ENCODE data around the gene TMEM151B. TPM values are rescaled to one million over a fixed set of nuclear protein-coding genes. Genes with fewer than 3 reads are reported as not detected.

Gene TMEM151B
- total RNA-seq, 4 donors from 2014 or later, result 0.27 to 0.69 TPM; not detected in 2

DNA sequence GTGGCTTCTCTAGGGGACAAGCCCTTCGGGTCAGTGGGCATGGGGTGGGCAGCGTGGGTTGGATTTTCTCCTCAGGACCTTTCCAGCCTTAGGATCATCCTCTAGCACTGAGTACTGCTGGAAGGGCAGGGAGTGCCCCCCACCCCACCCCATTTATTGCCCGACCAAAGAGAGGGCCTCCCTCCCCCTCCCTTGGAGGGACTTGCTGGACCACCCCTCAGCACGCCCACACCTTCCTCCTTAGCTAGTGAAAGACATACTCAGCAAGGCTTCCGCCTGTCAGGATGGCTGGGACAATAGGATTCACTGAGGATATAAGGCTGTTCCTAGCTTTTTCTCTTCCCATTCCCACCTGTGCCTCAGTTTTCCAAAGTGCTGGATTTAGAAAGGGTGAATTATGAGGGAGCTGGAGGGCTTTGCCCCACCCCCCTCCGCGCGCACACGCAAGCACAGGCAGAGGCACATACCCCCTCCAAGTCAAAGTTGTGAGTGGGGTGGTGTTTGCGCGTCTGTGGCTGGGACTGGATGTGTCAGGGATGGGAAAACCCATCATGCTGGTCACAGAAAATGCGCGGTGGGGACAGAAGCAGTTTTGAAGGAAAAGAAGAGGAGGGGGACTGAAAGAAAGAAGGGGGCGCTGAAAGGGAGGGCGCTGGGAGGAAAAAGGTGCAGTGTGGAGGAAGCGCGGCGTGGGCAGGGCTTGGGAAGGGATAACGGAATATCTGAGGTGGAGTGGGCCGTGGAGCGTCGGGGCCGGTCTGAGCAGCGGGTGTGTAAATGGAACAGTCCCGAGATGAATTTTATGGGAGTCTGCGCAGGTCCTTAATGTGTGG lies 47.5 kb upstream of the TMEM151B start:
- TF ChIP-seq EP300 (IDR thresholded peaks at IDR 0.05), result no peak
- no peak for TF ChIP-seq POLR2AphosphoS5 (IDR thresholded peaks at IDR 0.05)
- TF ChIP-seq POLR2A (IDR thresholded peaks at IDR 0.05), result no peak
- TF ChIP-seq, protein P1, sequence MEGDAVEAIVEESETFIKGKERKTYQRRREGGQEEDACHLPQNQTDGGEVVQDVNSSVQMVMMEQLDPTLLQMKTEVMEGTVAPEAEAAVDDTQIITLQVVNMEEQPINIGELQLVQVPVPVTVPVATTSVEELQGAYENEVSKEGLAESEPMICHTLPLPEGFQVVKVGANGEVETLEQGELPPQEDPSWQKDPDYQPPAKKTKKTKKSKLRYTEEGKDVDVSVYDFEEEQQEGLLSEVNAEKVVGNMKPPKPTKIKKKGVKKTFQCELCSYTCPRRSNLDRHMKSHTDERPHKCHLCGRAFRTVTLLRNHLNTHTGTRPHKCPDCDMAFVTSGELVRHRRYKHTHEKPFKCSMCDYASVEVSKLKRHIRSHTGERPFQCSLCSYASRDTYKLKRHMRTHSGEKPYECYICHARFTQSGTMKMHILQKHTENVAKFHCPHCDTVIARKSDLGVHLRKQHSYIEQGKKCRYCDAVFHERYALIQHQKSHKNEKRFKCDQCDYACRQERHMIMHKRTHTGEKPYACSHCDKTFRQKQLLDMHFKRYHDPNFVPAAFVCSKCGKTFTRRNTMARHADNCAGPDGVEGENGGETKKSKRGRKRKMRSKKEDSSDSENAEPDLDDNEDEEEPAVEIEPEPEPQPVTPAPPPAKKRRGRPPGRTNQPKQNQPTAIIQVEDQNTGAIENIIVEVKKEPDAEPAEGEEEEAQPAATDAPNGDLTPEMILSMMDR (IDR thresholded peaks at IDR 0.05), result no peak
- peak overlapping the region; percentile 54 to 99 (median 98) for H3K27ac ChIP-seq
- no peaks in the 10 kb centered on the region for H3K27me3 ChIP-seq
- no peaks in the 10 kb centered on the region for H3K9me3 ChIP-seq
- WGBS, 2 donors (ENCODE audit: low coverage in 1 of 2), result 6% methylated on average over 19 of the region's 26 CpGs; no CpG with 5 or more reads in 1 of the 2 donors
- peaks cover 3 to 97% (median 62%) of the 10 kb centered on the region in 3 donors for H3K4me1 ChIP-seq
- ATAC-seq, result no peak
- peak overlapping the region; percentile 73 to 86 for H3K4me3 ChIP-seq
- no peaks in the 10 kb centered on the region for H3K36me3 ChIP-seq

- peaks cover 3 to 97% (median 62%) of the 10 kb centered on the region in 3 donors for H3K4me1 ChIP-seq
- no peaks in the 10 kb centered on the region for H3K36me3 ChIP-seq
- peak within 1 kb of the TSS; percentile 73 to 86 for H3K4me3 ChIP-seq
- peak; percentile 68 for TF ChIP-seq POLR2AphosphoS5 (IDR thresholded peaks at IDR 0.05)
- peak; percentile 53 to 65 for TF ChIP-seq POLR2A (IDR thresholded peaks at IDR 0.05)
- no peak for TF ChIP-seq EP300 (IDR thresholded peaks at IDR 0.05)
- TF ChIP-seq, protein P1 (IDR thresholded peaks at IDR 0.05), result peak in 3 of 4 experiments; percentile 23 to 34 (median 24)
- H3K27me3 ChIP-seq, result no peaks in the 10 kb centered on the region
- H3K27ac ChIP-seq, result peak within 1 kb of the TSS; percentile 54 to 99 (median 98)
- ATAC-seq, result peak; percentile 26
- no peaks in the 10 kb centered on the region for H3K9me3 ChIP-seq
- WGBS, 2 donors (ENCODE audit: low coverage in 1 of 2), result 0% methylated on average over 1 to 4 of the region's 73 CpGs
These were observed 46.8 kb upstream of the TMEM151B start, which contains the start of gene SLC29A1 for GRCh38 chr6:44223319-44224028. TSS of gene SLC29A1 (plus strand) at chr6:44223595. CDS start at chr6:44227314, 3,719 bp downstream.

DNA sequence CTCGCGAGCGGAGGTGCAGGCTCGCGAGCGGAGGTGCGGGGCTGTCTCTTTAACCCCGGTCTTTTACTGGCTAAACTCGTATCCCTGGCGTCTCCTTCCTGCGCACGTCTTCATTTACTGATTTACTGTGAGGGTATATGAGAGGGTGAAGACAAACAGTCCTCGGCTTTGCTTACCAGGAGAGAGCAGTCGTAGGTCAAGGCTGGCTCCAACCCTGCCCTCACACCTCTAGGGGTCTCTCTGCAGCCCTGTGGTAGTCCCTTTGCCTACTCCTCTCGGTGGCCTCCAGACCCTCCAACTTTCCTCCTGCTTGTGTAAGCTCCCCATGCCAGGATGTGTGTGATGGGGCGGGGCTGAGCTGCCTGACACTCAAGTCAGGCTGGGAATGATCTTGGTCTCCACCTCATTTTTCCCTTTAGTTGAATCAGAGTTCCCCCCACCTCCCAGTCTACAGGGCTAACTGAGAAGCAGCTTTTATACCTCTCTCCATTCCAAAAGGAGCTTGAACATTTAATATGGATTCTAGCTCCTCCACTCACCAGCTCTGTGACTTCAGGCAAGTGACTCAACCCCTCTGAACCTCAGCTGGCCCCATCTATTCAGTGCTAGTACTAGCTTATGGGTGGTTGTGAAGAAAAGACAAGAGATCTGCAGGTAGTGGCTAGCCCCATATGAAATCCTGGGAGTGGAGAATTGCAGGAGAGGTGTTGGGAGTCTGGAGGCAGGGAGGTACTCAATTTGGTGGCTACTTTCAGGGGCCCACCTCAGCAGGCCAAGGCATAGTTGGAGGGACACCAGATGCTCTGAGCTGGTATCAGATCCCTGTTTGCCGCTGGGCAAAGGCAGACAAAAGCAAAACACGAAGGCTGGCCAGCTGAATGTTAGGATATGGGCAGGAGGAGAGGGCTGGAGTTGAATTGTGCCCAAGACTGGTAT lies 46.0 kb upstream of the TMEM151B start:
- H3K4me1 ChIP-seq, result peaks cover 3 to 97% (median 67%) of the 10 kb centered on the region in 3 donors
- H3K27me3 ChIP-seq, result no peaks in the 10 kb centered on the region
- peak overlapping the region; percentile 73 to 86 for H3K4me3 ChIP-seq
- H3K36me3 ChIP-seq, result peaks cover 0 to 3% of the 10 kb centered on the region in 2 donors
- WGBS, 2 donors (ENCODE audit: low coverage in 1 of 2), result 3 to 12% methylated on average over 8 to 11 of the region's 18 CpGs
- H3K27ac ChIP-seq, result peak overlapping the region; percentile 54 to 99 (median 98)
- ATAC-seq, result no peak
- no peak for TF ChIP-seq POLR2AphosphoS5 (IDR thresholded peaks at IDR 0.05)
- TF ChIP-seq EP300 (IDR thresholded peaks at IDR 0.05), result no peak
- TF ChIP-seq, protein P1 (IDR thresholded peaks at IDR 0.05), result no peak
- no peak for TF ChIP-seq POLR2A (IDR thresholded peaks at IDR 0.05)
- no peaks in the 10 kb centered on the region for H3K9me3 ChIP-seq

DNA sequence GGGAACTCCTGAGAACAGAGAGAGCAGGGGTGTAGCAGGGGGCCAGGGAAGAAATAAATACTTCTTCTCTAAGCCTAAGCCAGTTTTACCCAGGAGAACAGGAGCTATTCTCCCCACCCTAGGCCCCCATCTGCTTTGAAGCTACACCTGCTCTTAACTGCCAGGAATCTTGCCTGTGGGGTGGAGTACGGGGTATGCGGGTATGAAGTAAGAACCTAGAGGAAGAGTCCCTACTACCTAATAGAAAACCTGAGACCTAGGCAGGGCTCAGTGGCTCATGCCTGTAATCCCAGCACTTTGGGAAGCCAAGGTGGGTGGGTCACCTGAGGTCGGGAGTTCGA lies 45.3 kb upstream of the TMEM151B start:
- Histone ChIP-seq H3K36me3 (peaks cover 0 to 9% of the 10 kb centered on the region in 2 donors), H3K4me3 (peak overlapping the region in 1 of 2 donors; percentile 86), H3K9me3 (no peaks in the 10 kb centered on the region), H3K27ac (peak overlapping the region; percentile 54 to 99 (median 98)), H3K27me3 (no peaks in the 10 kb centered on the region), H3K4me1 (peaks cover 3 to 97% (median 67%) of the 10 kb centered on the region in 3 donors)
- no peak for ATAC-seq
- TF ChIP-seq POLR2AphosphoS5 (IDR thresholded peaks at IDR 0.05) (no peak), EP300 (IDR thresholded peaks at IDR 0.05) (no peak), POLR2A (IDR thresholded peaks at IDR 0.05) (no peak)
- TF ChIP-seq, protein P1 (IDR thresholded peaks at IDR 0.05), result no peak
- WGBS, 2 donors (ENCODE audit: low coverage in 1 of 2), result 83% methylated on average over 2 of the region's 4 CpGs; no CpG with 5 or more reads in 1 of the 2 donors
